Measurements from ENCODE around the gene UAP1L1. TPM values are rescaled to one million over a fixed set of nuclear protein-coding genes. Genes with fewer than 3 reads are reported as not detected.

UAP1L1 gene
- total and polyA plus RNA-seq, 12 donors, result 0.28 to 68.7 (median 15.1) TPM

DNA sequence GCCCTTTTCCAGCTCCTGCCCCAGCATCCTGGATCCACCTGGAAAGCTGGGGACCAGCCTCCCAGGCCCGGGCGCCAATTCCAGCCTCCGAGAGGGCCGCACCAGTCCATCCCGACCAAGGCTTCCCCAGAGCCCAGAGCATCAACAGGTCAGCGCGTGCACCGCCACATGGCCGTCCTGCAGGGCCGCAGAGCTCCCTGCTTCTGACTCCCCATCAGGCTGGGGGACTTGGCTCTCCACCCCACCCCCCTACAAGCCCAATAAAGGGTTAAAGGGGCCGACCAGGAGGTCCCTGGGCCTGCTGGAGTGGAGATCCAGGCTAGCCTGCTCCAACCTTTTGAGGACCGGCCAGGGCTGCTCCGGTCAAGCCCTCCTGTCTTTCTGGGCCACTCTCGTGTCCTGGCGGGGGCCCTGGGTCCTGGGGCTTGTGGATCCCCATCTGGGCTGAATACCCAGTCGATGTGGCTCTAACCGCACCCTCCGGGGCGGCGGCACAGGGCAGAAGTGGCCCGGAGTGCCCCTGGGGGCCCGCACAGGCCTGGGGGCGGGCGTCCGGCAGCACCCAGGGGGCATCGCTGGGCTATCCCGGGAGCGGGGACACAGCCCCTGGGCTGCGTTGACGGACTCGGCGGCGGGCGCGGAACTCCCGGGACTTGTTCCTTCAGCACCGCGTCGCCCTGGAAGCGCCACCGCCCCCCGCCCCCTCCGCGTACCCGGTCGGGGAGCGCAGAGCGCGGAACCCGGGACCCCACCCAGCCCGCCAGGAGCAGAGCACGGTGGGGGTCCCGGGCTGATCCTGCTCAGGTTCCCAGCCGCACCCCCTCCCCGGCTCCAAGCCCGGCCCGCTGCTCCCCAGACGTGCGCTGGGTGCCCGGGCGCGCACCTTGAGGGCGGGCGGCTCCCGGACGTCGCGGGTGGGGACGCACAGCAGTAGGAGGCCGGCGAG lies 24.0 kb upstream of the UAP1L1 start:
- Histone ChIP-seq H3K4me3 (peak overlapping the region in 1 of 4 donors; percentile 43), H3K27me3 (peaks cover 50% of the 10 kb centered on the region), H3K36me3 (replicated peaks in 1 of 2) (no peaks in the 10 kb centered on the region), H3K9me3 (replicated peaks in 1 of 3) (no peaks in the 10 kb centered on the region), H3K27ac (no peak overlapping the region), H3K4me1 (replicated peaks in 1 of 2) (peaks cover 0 to 21% of the 10 kb centered on the region in 2 donors)
- TF ChIP-seq POLR2A (IDR thresholded peaks at IDR 0.05), result no peak
- TF ChIP-seq, protein P1, sequence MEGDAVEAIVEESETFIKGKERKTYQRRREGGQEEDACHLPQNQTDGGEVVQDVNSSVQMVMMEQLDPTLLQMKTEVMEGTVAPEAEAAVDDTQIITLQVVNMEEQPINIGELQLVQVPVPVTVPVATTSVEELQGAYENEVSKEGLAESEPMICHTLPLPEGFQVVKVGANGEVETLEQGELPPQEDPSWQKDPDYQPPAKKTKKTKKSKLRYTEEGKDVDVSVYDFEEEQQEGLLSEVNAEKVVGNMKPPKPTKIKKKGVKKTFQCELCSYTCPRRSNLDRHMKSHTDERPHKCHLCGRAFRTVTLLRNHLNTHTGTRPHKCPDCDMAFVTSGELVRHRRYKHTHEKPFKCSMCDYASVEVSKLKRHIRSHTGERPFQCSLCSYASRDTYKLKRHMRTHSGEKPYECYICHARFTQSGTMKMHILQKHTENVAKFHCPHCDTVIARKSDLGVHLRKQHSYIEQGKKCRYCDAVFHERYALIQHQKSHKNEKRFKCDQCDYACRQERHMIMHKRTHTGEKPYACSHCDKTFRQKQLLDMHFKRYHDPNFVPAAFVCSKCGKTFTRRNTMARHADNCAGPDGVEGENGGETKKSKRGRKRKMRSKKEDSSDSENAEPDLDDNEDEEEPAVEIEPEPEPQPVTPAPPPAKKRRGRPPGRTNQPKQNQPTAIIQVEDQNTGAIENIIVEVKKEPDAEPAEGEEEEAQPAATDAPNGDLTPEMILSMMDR (IDR thresholded peaks at IDR 0.05), result no peak
- WGBS, 4 donors, result 15 to 33% (median 21%) methylated on average over 5 to 71 of the region's 71 CpGs
- DNase-seq, result no peak
- intact Hi-C loops (cut with DNase I), result no loop called here

DNA sequence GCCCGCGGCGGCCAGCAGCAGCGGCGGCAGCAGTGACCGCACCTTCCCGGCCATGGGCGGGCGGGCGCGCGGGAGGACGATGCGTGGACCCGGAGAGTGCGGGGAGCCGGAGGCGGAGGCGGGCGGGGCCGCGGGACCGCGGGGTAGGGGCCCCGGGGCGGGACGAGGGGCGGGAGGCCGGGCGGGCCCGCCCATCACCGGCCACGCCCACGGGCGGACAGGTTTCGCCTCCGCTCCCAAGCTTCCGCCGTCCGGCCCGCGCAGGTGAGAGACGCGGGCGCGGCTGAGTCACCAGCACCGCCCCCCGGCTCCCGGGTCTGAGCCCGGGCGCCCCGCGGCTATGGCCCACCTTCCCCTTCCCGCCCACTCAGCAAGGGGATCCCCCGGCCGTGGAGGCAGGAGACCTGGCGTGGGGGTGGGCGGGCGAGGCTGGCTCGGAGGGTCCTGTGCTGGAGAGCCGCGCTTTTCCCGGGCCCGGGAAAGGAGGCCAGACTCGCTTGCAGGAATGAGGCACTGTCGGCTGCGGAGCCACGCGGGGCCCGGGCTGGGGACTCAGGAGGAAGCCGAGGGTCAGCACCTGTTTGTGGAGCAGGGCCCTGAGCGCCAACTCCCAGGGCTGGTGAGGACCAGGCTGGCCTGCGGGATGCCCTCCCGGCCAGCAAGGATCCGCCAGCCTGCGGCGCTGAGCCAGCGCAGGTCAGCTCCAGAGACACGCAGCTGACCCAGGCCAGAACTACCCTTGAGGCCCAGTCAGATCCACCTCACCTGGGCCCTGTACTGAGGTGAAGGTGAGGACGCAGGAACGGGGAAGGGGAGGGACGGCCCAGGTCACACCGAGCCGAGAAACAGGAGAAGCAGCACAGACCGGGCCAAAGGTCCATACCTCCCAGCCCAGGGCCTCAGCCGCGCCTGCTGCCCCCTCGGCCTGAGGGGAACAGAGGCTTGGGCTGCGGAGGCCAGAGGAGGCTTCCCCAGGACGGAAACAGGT lies 23.1 kb upstream of the UAP1L1 start, which contains the start of gene ENTPD2:
Gene ENTPD2 (minus strand): TSS at position 118 of the 988 bp plus-strand sequence. CDS start 64 bp downstream, at position 54.
- Histone ChIP-seq H3K4me3 (peak within 1 kb of the TSS in 1 of 4 donors; percentile 43), H3K27ac (no peak within 1 kb of the TSS), H3K27me3 (peaks cover 42% of the 10 kb centered on the region), H3K36me3 (replicated peaks in 1 of 2) (no peaks in the 10 kb centered on the region), H3K4me1 (replicated peaks in 1 of 2) (peaks cover 0 to 21% of the 10 kb centered on the region in 2 donors), H3K9me3 (replicated peaks in 1 of 3) (no peaks in the 10 kb centered on the region)
- no peak for TF ChIP-seq POLR2A (IDR thresholded peaks at IDR 0.05)
- TF ChIP-seq, protein P1 (IDR thresholded peaks at IDR 0.05), result no peak
- DNase-seq, result no peak
- WGBS, 4 donors, result 21 to 42% (median 31%) methylated on average over 16 to 90 of the region's 90 CpGs
- intact Hi-C loops (cut with DNase I), result no loop called here

DNA sequence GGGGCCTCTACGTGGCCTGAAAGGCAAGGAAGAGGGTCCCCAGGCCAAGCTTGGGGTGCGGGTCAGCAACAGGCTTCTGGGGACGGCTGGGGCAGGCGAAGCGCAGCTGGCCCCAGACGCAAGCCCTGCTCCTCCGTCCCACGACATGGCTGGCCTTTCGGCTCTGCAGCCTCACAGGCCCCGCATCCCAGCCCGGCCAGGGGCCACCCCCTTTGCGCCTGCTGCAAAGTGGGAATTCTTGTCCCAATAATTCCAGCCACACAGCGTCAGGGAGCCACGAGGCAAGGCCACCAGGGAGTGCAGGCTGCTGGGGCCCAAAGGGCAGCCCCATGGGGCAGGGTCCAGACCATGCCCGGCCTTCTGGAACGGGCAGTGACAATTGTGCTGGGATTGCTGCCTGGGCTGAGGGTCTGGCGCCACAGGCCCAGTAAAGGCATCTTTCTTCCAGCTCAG lies 22.4 kb upstream of the UAP1L1 start:
- intact Hi-C loops (cut with DNase I), result no loop called here
- H3K27ac ChIP-seq, result no peak overlapping the region
- H3K36me3 ChIP-seq (replicated peaks in 1 of 2), result no peaks in the 10 kb centered on the region
- WGBS, 4 donors, result 62 to 81% (median 75%) methylated on average over 1 to 17 of the region's 17 CpGs
- H3K9me3 ChIP-seq (replicated peaks in 1 of 3), result no peaks in the 10 kb centered on the region
- H3K4me3 ChIP-seq, result no peak overlapping the region
- peaks cover 37% of the 10 kb centered on the region for H3K27me3 ChIP-seq
- TF ChIP-seq, protein P1 (IDR thresholded peaks at IDR 0.05), result no peak
- no peak for TF ChIP-seq POLR2A (IDR thresholded peaks at IDR 0.05)
- H3K4me1 ChIP-seq (replicated peaks in 1 of 2), result peaks cover 0 to 21% of the 10 kb centered on the region in 2 donors
- no peak for DNase-seq
